ENCODE data around the gene EGFLAM. TPM values are rescaled to one million over a fixed set of nuclear protein-coding genes. Genes with fewer than 3 reads are reported as not detected.

Gene EGFLAM
- total and polyA plus RNA-seq, 2 experiments from 2014 or later = 0.24 to 1.9 TPM

DNA sequence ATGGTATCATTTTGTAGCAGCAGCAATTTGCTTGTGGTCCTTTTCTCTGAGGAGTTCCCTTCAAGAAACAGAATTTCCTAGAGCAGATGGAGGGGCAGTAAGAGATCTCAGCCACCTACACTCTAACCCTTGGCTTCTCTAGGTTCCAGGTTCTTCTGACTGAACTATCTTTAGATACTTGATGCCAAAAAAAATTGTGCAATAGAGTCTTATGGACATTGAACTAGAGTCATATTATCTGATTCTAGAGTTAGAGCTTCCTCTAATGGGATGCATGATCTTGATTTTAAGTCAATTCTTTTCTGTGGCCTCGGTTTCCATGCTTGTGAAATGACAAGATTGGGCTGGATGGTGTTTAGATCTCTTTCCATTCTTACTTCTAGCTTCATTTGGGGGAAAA lies 142.8 kb downstream of the EGFLAM start:
- H3K4me3 Mint-ChIP-seq = no peak overlapping the region
- DNase-seq (ENCODE audit: low spot score) = no peak
- H4K20me1 ChIP-seq (replicated peaks; ENCODE audit: insufficient read depth) = no peaks in the 10 kb centered on the region
- no peak overlapping the region for H3K4me3 ChIP-seq
- no peaks in the 10 kb centered on the region for H3K79me2 ChIP-seq (replicated peaks; ENCODE audit: insufficient read depth)
- H3K36me3 Mint-ChIP-seq (ENCODE audit: low read depth) = no peaks in the 10 kb centered on the region
- H3K4me2 ChIP-seq = no peak overlapping the region
- no peak overlapping the region for H3K27ac Mint-ChIP-seq
- no peaks in the 10 kb centered on the region for H3K4me1 ChIP-seq (ENCODE audit: insufficient read depth)
- H3K27ac ChIP-seq (ENCODE audit: low read depth) = no peak overlapping the region
- H3K27me3 Mint-ChIP-seq (ENCODE audit: insufficient read depth, low read depth, poor library complexity) = peaks cover 6% of the 10 kb centered on the region
- no peak overlapping the region for H2AFZ ChIP-seq
- TF ChIP-seq, protein P1, sequence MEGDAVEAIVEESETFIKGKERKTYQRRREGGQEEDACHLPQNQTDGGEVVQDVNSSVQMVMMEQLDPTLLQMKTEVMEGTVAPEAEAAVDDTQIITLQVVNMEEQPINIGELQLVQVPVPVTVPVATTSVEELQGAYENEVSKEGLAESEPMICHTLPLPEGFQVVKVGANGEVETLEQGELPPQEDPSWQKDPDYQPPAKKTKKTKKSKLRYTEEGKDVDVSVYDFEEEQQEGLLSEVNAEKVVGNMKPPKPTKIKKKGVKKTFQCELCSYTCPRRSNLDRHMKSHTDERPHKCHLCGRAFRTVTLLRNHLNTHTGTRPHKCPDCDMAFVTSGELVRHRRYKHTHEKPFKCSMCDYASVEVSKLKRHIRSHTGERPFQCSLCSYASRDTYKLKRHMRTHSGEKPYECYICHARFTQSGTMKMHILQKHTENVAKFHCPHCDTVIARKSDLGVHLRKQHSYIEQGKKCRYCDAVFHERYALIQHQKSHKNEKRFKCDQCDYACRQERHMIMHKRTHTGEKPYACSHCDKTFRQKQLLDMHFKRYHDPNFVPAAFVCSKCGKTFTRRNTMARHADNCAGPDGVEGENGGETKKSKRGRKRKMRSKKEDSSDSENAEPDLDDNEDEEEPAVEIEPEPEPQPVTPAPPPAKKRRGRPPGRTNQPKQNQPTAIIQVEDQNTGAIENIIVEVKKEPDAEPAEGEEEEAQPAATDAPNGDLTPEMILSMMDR (conservative IDR thresholded peaks at IDR 0.05; ENCODE audit: low read depth in 2 of 2) = no peak
- TF ChIP-seq, protein P2, sequence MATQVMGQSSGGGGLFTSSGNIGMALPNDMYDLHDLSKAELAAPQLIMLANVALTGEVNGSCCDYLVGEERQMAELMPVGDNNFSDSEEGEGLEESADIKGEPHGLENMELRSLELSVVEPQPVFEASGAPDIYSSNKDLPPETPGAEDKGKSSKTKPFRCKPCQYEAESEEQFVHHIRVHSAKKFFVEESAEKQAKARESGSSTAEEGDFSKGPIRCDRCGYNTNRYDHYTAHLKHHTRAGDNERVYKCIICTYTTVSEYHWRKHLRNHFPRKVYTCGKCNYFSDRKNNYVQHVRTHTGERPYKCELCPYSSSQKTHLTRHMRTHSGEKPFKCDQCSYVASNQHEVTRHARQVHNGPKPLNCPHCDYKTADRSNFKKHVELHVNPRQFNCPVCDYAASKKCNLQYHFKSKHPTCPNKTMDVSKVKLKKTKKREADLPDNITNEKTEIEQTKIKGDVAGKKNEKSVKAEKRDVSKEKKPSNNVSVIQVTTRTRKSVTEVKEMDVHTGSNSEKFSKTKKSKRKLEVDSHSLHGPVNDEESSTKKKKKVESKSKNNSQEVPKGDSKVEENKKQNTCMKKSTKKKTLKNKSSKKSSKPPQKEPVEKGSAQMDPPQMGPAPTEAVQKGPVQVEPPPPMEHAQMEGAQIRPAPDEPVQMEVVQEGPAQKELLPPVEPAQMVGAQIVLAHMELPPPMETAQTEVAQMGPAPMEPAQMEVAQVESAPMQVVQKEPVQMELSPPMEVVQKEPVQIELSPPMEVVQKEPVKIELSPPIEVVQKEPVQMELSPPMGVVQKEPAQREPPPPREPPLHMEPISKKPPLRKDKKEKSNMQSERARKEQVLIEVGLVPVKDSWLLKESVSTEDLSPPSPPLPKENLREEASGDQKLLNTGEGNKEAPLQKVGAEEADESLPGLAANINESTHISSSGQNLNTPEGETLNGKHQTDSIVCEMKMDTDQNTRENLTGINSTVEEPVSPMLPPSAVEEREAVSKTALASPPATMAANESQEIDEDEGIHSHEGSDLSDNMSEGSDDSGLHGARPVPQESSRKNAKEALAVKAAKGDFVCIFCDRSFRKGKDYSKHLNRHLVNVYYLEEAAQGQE (IDR thresholded peaks at IDR 0.05; ENCODE audit: unreplicated experiment) = no peak
- TF ChIP-seq CREB1 (CRISPR knock-in tag; IDR thresholded peaks at IDR 0.05; ENCODE audit: low read depth) (no peak), JUNB (IDR thresholded peaks at IDR 0.05; ENCODE audit: unreplicated experiment) (no peak), ZNF114 (CRISPR knock-in tag; IDR thresholded peaks at IDR 0.05) (no peak), ZNF331 (CRISPR knock-in tag; IDR thresholded peaks at IDR 0.05; ENCODE audit: low read depth) (no peak)
- TF ChIP-seq, protein P3, sequence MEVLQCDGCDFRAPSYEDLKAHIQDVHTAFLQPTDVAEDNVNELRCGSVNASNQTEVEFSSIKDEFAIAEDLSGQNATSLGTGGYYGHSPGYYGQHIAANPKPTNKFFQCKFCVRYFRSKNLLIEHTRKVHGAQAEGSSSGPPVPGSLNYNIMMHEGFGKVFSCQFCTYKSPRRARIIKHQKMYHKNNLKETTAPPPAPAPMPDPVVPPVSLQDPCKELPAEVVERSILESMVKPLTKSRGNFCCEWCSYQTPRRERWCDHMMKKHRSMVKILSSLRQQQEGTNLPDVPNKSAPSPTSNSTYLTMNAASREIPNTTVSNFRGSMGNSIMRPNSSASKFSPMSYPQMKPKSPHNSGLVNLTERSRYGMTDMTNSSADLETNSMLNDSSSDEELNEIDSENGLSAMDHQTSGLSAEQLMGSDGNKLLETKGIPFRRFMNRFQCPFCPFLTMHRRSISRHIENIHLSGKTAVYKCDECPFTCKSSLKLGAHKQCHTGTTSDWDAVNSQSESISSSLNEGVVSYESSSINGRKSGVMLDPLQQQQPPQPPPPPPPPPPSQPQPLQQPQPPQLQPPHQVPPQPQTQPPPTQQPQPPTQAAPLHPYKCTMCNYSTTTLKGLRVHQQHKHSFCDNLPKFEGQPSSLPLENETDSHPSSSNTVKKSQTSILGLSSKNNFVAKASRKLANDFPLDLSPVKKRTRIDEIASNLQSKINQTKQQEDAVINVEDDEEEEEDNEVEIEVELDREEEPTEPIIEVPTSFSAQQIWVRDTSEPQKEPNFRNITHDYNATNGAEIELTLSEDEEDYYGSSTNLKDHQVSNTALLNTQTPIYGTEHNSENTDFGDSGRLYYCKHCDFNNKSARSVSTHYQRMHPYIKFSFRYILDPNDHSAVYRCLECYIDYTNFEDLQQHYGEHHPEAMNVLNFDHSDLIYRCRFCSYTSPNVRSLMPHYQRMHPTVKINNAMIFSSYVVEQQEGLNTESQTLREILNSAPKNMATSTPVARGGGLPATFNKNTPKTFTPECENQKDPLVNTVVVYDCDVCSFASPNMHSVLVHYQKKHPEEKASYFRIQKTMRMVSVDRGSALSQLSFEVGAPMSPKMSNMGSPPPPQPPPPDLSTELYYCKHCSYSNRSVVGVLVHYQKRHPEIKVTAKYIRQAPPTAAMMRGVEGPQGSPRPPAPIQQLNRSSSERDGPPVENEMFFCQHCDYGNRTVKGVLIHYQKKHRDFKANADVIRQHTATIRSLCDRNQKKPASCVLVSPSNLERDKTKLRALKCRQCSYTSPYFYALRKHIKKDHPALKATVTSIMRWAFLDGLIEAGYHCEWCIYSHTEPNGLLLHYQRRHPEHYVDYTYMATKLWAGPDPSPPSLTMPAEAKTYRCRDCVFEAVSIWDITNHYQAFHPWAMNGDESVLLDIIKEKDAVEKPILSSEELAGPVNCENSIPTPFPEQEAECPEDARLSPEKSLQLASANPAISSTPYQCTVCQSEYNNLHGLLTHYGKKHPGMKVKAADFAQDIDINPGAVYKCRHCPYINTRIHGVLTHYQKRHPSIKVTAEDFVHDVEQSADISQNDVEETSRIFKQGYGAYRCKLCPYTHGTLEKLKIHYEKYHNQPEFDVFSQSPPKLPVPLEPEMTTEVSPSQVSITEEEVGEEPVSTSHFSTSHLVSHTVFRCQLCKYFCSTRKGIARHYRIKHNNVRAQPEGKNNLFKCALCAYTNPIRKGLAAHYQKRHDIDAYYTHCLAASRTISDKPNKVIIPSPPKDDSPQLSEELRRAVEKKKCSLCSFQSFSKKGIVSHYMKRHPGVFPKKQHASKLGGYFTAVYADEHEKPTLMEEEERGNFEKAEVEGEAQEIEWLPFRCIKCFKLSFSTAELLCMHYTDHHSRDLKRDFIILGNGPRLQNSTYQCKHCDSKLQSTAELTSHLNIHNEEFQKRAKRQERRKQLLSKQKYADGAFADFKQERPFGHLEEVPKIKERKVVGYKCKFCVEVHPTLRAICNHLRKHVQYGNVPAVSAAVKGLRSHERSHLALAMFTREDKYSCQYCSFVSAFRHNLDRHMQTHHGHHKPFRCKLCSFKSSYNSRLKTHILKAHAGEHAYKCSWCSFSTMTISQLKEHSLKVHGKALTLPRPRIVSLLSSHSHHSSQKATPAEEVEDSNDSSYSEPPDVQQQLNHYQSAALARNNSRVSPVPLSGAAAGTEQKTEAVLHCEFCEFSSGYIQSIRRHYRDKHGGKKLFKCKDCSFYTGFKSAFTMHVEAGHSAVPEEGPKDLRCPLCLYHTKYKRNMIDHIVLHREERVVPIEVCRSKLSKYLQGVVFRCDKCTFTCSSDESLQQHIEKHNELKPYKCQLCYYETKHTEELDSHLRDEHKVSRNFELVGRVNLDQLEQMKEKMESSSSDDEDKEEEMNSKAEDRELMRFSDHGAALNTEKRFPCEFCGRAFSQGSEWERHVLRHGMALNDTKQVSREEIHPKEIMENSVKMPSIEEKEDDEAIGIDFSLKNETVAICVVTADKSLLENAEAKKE (CRISPR knock-in tag; IDR thresholded peaks at IDR 0.05) = no peak
- TF ChIP-seq, protein P4, sequence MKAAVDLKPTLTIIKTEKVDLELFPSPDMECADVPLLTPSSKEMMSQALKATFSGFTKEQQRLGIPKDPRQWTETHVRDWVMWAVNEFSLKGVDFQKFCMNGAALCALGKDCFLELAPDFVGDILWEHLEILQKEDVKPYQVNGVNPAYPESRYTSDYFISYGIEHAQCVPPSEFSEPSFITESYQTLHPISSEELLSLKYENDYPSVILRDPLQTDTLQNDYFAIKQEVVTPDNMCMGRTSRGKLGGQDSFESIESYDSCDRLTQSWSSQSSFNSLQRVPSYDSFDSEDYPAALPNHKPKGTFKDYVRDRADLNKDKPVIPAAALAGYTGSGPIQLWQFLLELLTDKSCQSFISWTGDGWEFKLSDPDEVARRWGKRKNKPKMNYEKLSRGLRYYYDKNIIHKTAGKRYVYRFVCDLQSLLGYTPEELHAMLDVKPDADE (IDR thresholded peaks at IDR 0.05) = no peak
- H3K4me1 Mint-ChIP-seq = peaks cover 14% of the 10 kb centered on the region; the same call in 2 of the 3 replicates
- H3K36me3 ChIP-seq (ENCODE audit: insufficient read depth) = no peaks in the 10 kb centered on the region
- H3F3A ChIP-seq (replicated peaks; ENCODE audit: low read depth) = no peaks in the 10 kb centered on the region
- H3K9me3 Mint-ChIP-seq = no peaks in the 10 kb centered on the region; the same call in 2 of the 3 replicates
- H3K9me2 ChIP-seq (ENCODE audit: insufficient read depth) = peaks cover 2% of the 10 kb centered on the region
- H3K27me3 ChIP-seq (ENCODE audit: insufficient read depth) = no peaks in the 10 kb centered on the region
- no peak for ATAC-seq

Data from GM23338 (cell line).